K562 (cell line): ENCODE results near the gene CREB5. TPM values are rescaled to one million over a fixed set of nuclear protein-coding genes. Genes with fewer than 3 reads are reported as not detected.

Source experiments
- EP400 ChIP-seq: fragments of 450-650 bp; IDR thresholded peaks from 2 replicates; pipeline ENCODE4 v1.6.1; 2017; ENCODE audit warnings: antibody characterized with exemption, mild to moderate bottlenecking, moderate library complexity
- SMAD4 ChIP-seq: fragments of 250-450 bp; sonication (Bioruptor Pico); conservative IDR thresholded peaks from 2 replicates; pipeline ENCODE4 v1.8.0; 2021; ENCODE audit warnings: inconsistent platforms, mild to moderate bottlenecking, moderate library complexity
- polyA plus RNA-seq, 8 experiments: library from polyadenylated mRNA; depleted of rRNA in 4 of 8; stranded (reverse) in 5 of 8; unstranded in 3 of 8; fragments of >200 nt; fragmentation: Nextera tagmentation in 2 of 8; fragmentation: Illumina TruSeq in 1 of 8; extraction: Ambion mirVana in 2 of 8; extraction: Trizol in 1 of 8; gene quantifications; 2 replicates each; pipeline versions ENCODE4 v1.2.1 to v1.2.3, GENCODE V29; 2011 to 2014; ENCODE audit warnings: inconsistent platforms in 1 of 8, missing spikeins in 1 of 8
- total RNA-seq, 7 experiments: library from RNA; depleted of rRNA in 6 of 7; stranded (reverse); fragments of >200 nt in 6 of 7; fragmentation: Illumina TruSeq in 2 of 7; extraction: Trizol in 2 of 7; gene quantifications; 2 replicates each; pipeline versions ENCODE4 v1.2.1 to v1.2.3, GENCODE V29; 2011 to 2021; ENCODE audit warnings: low replicate concordance in 1 of 7
- TF ChIP-seq, protein P1 (sequence below): sonication (generic); formaldehyde crosslinking; IDR thresholded peaks from 2 replicates; pipeline ENCODE4 v1.8.1; 2023; ENCODE audit warnings: missing genetic modification reagents, mild to moderate bottlenecking, borderline replicate concordance
- TF ChIP-seq, protein P2 (sequence below): fragments of 450-650 bp; formaldehyde crosslinking; IDR thresholded peaks from 2 replicates; pipeline ENCODE4 v1.4.0; 2020; ENCODE audit warnings: mild to moderate bottlenecking
- TF ChIP-seq, protein P3 (sequence below): fragments of 450-650 bp; formaldehyde crosslinking; IDR thresholded peaks from 2 replicates; pipeline ENCODE4 v1.4.0; 2022; ENCODE audit warnings: missing genetic modification characterization
- TF ChIP-seq, protein P4 (sequence below): fragments of 250-450 bp; sonication (Bioruptor Pico); IDR thresholded peaks from 2 replicates; pipeline ENCODE4 v1.4.0; 2020; ENCODE audit warnings: borderline replicate concordance
- TF ChIP-seq, protein P5 (sequence below), 2 experiments: fragments of 450-650 bp in 1 of 2; sonication (generic) in 1 of 2; formaldehyde crosslinking in 1 of 2; IDR thresholded peaks; 2 replicates each; pipeline versions ENCODE4 v1.7.1 to v1.9.0; 2016 to 2022; ENCODE audit warnings: inconsistent platforms in 1 of 2, mild to moderate bottlenecking in 1 of 2, missing genetic modification reagents in 1 of 2

Gene CREB5
- total and polyA plus RNA-seq, 9 of the 15 experiments (the other 6 are each of a cell fraction or from before 2014, with no cell fraction given): 0.33 to 6.4 (median 1.8) TPM

DNA sequence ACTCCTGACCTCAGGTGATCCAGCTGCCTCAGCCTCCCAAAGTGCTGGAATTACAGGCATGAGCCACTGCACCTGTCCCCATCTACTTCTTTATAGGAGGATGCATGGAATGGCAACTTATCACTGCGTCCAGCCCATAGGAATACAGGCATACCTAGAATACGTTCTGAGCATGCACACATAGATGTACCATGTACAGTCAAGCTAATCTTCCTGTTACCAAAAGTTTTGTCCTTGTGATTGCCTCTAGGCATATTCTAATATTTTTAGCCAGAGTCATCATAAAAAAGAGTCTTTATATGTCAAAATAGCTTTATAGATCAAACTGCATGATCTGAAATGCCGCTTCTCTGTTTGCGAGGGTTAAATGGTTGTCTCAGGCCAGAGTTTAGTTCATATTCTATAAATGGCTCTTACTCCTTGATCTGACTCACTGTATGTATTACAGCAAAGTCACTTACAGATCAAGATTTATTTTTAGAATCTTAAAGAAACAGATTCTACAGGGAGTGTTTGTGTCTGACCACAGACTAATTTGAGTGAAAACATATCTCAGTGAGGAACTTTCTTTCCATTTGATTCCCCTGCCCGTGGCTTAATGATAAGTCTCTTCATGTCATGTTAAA, 210.9 kb downstream of the CREB5 start (continued):
- TF ChIP-seq, protein P1, sequence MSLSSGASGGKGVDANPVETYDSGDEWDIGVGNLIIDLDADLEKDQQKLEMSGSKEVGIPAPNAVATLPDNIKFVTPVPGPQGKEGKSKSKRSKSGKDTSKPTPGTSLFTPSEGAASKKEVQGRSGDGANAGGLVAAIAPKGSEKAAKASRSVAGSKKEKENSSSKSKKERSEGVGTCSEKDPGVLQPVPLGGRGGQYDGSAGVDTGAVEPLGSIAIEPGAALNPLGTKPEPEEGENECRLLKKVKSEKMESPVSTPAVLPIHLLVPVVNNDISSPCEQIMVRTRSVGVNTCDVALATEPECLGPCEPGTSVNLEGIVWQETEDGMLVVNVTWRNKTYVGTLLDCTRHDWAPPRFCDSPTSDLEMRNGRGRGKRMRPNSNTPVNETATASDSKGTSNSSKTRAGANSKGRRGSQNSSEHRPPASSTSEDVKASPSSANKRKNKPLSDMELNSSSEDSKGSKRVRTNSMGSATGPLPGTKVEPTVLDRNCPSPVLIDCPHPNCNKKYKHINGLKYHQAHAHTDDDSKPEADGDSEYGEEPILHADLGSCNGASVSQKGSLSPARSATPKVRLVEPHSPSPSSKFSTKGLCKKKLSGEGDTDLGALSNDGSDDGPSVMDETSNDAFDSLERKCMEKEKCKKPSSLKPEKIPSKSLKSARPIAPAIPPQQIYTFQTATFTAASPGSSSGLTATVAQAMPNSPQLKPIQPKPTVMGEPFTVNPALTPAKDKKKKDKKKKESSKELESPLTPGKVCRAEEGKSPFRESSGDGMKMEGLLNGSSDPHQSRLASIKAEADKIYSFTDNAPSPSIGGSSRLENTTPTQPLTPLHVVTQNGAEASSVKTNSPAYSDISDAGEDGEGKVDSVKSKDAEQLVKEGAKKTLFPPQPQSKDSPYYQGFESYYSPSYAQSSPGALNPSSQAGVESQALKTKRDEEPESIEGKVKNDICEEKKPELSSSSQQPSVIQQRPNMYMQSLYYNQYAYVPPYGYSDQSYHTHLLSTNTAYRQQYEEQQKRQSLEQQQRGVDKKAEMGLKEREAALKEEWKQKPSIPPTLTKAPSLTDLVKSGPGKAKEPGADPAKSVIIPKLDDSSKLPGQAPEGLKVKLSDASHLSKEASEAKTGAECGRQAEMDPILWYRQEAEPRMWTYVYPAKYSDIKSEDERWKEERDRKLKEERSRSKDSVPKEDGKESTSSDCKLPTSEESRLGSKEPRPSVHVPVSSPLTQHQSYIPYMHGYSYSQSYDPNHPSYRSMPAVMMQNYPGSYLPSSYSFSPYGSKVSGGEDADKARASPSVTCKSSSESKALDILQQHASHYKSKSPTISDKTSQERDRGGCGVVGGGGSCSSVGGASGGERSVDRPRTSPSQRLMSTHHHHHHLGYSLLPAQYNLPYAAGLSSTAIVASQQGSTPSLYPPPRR (CRISPR knock-in tag): no peak
- TF ChIP-seq, protein P2, sequence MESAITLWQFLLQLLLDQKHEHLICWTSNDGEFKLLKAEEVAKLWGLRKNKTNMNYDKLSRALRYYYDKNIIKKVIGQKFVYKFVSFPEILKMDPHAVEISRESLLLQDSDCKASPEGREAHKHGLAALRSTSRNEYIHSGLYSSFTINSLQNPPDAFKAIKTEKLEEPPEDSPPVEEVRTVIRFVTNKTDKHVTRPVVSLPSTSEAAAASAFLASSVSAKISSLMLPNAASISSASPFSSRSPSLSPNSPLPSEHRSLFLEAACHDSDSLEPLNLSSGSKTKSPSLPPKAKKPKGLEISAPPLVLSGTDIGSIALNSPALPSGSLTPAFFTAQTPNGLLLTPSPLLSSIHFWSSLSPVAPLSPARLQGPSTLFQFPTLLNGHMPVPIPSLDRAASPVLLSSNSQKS (CRISPR knock-in tag): no peak
- TF ChIP-seq EP400 (no peak), SMAD4 (CRISPR knock-in tag) (no peak)
- TF ChIP-seq, protein P3, sequence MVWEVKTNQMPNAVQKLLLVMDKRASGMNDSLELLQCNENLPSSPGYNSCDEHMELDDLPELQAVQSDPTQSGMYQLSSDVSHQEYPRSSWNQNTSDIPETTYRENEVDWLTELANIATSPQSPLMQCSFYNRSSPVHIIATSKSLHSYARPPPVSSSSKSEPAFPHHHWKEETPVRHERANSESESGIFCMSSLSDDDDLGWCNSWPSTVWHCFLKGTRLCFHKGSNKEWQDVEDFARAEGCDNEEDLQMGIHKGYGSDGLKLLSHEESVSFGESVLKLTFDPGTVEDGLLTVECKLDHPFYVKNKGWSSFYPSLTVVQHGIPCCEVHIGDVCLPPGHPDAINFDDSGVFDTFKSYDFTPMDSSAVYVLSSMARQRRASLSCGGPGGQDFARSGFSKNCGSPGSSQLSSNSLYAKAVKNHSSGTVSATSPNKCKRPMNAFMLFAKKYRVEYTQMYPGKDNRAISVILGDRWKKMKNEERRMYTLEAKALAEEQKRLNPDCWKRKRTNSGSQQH (CRISPR knock-in tag): no peak
- TF ChIP-seq, protein P4, sequence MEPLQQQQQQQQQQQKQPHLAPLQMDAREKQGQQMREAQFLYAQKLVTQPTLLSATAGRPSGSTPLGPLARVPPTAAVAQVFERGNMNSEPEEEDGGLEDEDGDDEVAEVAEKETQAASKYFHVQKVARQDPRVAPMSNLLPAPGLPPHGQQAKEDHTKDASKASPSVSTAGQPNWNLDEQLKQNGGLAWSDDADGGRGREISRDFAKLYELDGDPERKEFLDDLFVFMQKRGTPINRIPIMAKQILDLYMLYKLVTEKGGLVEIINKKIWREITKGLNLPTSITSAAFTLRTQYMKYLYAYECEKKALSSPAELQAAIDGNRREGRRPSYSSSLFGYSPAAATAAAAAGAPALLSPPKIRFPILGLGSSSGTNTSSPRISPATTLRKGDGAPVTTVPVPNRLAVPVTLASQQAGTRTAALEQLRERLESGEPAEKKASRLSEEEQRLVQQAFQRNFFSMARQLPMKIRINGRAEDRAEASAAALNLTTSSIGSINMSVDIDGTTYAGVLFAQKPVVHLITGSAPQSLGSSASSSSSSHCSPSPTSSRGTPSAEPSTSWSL: no peak
- TF ChIP-seq, protein P5, sequence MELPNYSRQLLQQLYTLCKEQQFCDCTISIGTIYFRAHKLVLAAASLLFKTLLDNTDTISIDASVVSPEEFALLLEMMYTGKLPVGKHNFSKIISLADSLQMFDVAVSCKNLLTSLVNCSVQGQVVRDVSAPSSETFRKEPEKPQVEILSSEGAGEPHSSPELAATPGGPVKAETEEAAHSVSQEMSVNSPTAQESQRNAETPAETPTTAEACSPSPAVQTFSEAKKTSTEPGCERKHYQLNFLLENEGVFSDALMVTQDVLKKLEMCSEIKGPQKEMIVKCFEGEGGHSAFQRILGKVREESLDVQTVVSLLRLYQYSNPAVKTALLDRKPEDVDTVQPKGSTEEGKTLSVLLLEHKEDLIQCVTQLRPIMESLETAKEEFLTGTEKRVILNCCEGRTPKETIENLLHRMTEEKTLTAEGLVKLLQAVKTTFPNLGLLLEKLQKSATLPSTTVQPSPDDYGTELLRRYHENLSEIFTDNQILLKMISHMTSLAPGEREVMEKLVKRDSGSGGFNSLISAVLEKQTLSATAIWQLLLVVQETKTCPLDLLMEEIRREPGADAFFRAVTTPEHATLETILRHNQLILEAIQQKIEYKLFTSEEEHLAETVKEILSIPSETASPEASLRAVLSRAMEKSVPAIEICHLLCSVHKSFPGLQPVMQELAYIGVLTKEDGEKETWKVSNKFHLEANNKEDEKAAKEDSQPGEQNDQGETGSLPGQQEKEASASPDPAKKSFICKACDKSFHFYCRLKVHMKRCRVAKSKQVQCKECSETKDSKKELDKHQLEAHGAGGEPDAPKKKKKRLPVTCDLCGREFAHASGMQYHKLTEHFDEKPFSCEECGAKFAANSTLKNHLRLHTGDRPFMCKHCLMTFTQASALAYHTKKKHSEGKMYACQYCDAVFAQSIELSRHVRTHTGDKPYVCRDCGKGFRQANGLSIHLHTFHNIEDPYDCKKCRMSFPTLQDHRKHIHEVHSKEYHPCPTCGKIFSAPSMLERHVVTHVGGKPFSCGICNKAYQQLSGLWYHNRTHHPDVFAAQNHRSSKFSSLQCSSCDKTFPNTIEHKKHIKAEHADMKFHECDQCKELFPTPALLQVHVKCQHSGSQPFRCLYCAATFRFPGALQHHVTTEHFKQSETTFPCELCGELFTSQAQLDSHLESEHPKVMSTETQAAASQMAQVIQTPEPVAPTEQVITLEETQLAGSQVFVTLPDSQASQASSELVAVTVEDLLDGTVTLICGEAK (IDR thresholded peaks at IDR 0.05): no peak
- TF ChIP-seq, protein P5 (CRISPR knock-in tag; IDR thresholded peaks at IDR 0.05): no peak
